GM15510 (cell line): Measurements from ENCODE around the gene PALLD.

Experiments
- POLR2A ChIP-seq: IDR thresholded peaks from 3 replicates; pipeline ENCODE4 v1.6.1; 2011; ENCODE audit warnings: borderline replicate concordance; ENCODE audit not compliant: insufficient read length; ENCODE audit errors: extremely low read depth

PALLD gene

GRCh38 chr4:168487282-168488035, 9.4 kb upstream of the PALLD start:
- no peak for TF ChIP-seq POLR2A

DNA sequence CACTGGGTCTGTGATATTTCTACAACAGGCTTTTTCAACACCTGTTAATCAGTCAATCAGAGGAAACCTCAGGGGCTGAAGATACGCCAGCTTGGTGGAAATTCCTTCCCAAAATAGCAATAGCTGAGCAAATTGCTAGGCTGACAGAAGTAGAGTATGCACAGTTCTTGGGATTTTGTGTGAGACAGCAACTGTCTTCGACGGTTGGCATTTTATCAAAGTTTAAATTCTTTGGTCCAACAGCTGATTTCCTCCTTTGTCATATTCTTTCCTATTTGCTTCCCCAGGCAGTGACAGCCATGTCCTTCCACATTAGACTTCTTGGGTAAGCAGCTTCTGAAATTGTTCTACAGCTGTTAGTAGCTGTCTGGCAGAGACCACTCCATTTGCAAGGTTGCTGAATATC, 8.0 kb upstream of the PALLD start:
- no peak for TF ChIP-seq POLR2A

DNA sequence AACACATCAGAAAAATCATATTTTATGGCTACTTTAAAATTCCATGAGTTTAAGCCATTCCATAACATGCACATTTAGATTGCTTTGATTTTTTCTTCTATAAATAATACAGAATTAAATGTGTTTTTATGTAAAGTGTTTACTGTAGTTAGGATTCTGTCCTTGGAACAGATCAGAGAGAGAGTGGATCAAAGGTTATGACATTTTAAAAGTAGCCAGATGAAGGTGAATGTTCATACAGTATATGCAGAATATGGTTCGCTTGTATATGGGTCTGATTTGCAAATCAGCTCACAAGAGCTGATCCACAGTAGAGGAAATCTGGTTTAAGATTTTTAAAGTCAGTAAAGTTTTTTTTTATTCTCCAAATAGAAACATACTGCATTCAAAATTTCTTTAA, 7.2 kb upstream of the PALLD start:
- TF ChIP-seq POLR2A, result no peak

DNA sequence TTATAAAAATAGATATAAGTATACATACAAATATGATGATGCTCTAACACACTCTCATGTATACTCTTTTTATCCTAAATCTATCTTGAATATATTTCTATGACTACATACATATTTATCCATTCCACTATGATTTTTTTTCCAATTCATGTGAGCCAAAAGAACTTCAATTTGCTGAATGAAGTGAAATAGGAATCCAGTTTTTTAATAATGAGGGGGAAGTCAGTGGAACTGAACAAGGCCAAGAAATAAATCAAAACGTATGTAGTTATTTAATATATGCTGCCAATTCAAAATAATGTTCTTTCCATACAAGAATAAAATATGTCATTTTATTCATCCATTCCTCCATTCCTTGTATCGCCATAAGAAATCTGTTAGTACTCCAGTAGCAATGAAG, 6.1 kb upstream of the PALLD start:
- no peak for TF ChIP-seq POLR2A

DNA sequence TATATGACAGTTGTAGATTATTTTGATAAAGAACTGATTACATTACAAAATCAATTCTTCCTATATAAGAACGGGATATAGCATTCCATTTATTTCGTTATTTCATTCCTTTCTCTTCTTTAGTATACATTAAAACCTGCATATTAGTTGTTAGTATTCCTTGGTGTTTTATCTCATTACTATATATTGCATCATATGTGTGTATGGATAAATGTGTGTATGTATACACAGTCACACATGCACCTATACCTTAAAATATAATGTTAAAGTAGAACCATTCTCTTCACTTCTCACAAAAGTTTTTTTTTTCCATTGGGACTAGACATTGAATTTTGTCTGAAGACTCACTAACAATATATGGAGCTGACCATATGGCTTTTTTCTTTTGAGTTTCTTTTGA, 5.3 kb upstream of the PALLD start:
- no peak for TF ChIP-seq POLR2A

DNA sequence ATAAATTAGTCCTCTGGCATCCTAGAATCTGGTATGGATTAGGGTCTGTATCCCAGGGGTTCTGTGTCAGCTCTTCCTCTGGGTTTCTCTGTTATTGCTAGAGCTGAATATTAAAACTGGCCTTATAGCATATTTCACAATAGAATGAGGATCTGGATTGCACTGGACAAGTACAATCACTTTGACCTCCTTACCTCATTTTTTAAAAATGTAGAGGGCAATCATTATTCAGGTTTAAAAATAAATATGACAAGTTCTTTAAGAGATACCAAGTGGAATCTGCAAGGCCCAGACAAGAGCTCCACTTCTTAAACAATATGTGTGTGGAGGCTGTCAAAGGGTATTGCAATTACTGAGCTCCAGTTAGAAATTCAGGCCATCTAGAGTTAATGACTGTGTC, 1.4 kb downstream of the PALLD start:
- TF ChIP-seq POLR2A, result no peak

DNA sequence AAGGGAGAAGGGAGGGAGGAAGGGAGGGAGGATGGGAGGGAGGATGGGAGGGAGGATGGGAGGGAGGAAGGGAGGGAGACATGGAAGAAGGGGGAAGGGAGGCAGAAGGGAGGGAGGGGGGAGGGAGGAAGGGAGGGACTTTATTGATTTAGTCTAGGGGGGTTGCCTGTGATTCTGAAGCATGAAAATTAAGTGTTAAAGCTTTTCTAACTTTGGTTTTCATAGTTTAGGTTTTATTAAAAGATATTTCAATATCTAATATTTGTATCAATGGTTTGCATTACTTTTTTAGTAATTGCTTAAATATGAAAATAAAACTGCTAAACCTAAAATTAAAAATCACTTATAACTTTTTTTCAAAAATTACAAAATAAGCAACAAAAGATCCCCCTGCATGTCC, 2.4 kb downstream of the PALLD start:
- TF ChIP-seq POLR2A, result no peak

GRCh38 chr4:168501407-168501806, 4.6 kb downstream of the PALLD start:
- no peak for TF ChIP-seq POLR2A

- no peak for TF ChIP-seq POLR2A
Measured at GRCh38 chr4:168502861-168503260, 6.0 kb downstream of the PALLD start.

- TF ChIP-seq POLR2A, result no peak
Measured at GRCh38 chr4:168503652-168504362, 7.0 kb downstream of the PALLD start.

DNA sequence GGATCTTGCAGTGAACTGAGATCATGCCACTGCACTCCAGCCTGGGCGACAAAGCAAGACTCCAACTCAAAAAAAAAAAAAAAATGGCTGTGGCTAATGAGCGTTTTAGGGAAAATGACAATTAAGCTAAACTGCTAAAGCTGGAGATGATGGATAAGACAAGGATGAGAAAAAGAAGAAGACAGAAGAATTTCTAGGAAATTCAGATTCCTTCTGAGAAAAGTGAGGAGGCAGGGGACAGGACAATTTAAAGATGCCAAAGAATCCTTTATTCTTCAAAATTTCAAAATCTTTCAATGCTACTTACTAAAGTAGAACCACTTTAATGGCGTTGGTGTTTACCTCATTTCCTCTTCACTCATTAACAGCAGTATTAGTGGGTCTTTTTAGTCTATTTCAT, 7.7 kb downstream of the PALLD start:
- no peak for TF ChIP-seq POLR2A

DNA sequence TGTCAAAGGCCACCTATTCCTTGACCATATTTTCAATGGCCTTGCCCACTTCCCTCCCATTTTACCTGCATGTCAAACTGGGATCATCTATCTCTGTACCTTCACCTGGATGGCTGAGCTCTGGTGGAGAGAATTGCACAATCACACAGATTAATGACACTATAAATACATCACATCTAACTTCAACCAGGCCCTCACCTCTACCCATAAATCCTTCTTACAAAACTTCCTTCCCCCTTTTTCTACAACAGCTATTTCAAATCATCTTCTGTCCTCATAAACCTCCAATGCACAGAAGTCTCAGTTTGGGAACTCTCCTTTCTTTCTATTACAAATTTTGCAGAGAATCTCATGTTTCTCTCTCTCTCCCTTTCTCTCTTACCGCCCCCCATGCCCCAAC, 9.2 kb downstream of the PALLD start:
- TF ChIP-seq POLR2A, result no peak

- TF ChIP-seq POLR2A, result no peak
Measured at GRCh38 chr4:168507178-168507815, 10.4 kb downstream of the PALLD start.

GRCh38 chr4:168508683-168509082, 11.8 kb downstream of the PALLD start:
- no peak for TF ChIP-seq POLR2A

DNA sequence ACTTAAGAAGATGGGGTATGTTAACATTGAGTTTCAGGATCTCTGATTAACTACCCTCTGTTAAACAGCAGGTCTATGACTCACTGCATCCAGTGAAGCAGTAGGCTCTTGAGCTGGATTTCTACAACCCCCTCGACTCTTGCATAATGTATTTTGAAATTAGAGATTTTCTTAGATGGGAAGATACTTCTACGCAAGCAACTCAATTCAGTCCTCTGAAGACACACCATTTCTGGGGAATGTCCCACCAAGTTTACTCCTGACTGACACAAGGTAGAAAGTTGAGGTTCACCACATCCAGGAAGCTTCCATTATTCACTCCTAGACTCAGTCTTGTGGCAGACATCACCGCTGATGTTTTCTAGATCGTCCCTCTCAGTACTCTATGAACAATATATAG, 12.9 kb downstream of the PALLD start:
- no peak for TF ChIP-seq POLR2A
